Colonic mucosa (tissue), 4 donors: ENCODE results near the gene DNAAF6. TPM values are rescaled to one million over a fixed set of nuclear protein-coding genes. Genes with fewer than 3 reads are reported as not detected.
"Not testable (repeated sequence)": the region's sequence is repeated elsewhere in the genome, so short reads cannot be mapped to it uniquely, and the experiment has no call there.

Experiments
- DNase-seq: peaks from one replicate; pipeline ENCODE4 v3.0.0-alpha.2; 2020
- H3K27ac ChIP-seq: fragments of 200-600 bp; one replicate; pipeline ENCODE4 v1.8.0; 2021
- H3K27me3 ChIP-seq: fragments of 200-600 bp; one replicate; pipeline ENCODE4 v1.8.0; 2021
- H3K36me3 ChIP-seq: fragments of 200-600 bp; one replicate; pipeline ENCODE4 v1.8.0; 2021
- H3K4me1 ChIP-seq: fragments of 200-600 bp; one replicate; pipeline ENCODE4 v1.8.0; 2021; ENCODE audit warnings: mild to moderate bottlenecking
- H3K4me3 ChIP-seq: fragments of 200-600 bp; one replicate; pipeline ENCODE4 v1.8.0; 2021
- H3K9ac ChIP-seq, 2 donors: one replicate each; pipeline ENCODE4 v1.7.0; 2013; ENCODE audit warnings: control low read depth in 2 of 2, low read depth in 2 of 2, low read length in 2 of 2
- H3K9me3 ChIP-seq: fragments of 200-600 bp; one replicate; pipeline ENCODE4 v1.8.0; 2021
- intact Hi-C: fragments of 100-400 bp; cut with DNase I; formaldehyde crosslinking; loops from one replicate; pipeline ENCODE4 v1.14.1; 2022
- total RNA-seq, 2 donors: library from RNA; stranded (reverse); fragmentation: NEBNext Ultra II Directional in 1 of 2; extraction: Animal tissue kit (Norgen Biotek cat#: 25700) in 1 of 2; gene quantifications; one replicate each; pipeline ENCODE4 v1.2.1, GENCODE V29; 2021
- TF ChIP-seq, protein P1 (sequence below): fragments of 200-600 bp; IDR thresholded peaks from one replicate; pipeline ENCODE4 v1.8.0; 2022; ENCODE audit warnings: antibody characterized with exemption, mild to moderate bottlenecking
- donor health status: healthy.
- donor health status: DM: no; HTN: no; CAD: no.
- donor health status: DM: no; HTN: no; CAD: no.

DNAAF6 gene
- total RNA-seq, 2 donors from 2014 or later: not detected

DNA sequence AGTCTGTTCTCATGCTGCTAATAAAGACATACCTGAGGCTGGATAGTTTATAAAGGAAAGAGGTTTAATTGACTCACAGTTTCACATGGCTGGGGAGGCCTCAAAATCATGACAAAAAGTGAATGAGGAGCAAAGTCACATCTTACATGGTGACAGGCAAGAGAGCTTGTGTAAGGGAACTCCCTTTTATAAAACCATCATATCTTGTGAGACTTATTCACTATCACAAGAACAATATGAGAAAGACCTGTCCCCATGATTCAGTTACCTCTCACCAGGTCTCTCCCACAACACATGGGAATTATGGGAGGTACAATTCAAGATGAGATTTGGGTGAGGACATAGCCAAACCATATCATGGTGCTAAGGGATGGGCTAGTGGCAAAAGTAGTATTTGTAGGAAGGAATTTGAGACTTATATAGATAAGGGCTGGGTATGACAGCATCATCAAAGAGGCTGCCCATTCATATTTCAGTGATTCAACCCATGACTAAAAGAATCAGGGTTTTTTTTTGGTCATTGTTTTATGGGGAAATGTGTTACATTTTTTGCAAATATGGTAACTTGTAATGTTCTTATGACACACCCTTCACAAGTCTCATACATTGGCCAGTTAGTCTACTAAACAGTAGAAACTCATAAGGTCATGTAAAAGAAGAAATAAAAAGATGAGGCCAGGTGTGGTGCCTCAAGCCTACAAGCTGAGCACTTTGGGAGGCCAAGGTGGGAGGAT is 34.9 kb upstream of the DNAAF6 start:
- intact Hi-C loops: no loop called here
- DNase-seq: no peak
- no peaks in the 10 kb centered on the region for H3K4me1 ChIP-seq
- TF ChIP-seq, protein P1, sequence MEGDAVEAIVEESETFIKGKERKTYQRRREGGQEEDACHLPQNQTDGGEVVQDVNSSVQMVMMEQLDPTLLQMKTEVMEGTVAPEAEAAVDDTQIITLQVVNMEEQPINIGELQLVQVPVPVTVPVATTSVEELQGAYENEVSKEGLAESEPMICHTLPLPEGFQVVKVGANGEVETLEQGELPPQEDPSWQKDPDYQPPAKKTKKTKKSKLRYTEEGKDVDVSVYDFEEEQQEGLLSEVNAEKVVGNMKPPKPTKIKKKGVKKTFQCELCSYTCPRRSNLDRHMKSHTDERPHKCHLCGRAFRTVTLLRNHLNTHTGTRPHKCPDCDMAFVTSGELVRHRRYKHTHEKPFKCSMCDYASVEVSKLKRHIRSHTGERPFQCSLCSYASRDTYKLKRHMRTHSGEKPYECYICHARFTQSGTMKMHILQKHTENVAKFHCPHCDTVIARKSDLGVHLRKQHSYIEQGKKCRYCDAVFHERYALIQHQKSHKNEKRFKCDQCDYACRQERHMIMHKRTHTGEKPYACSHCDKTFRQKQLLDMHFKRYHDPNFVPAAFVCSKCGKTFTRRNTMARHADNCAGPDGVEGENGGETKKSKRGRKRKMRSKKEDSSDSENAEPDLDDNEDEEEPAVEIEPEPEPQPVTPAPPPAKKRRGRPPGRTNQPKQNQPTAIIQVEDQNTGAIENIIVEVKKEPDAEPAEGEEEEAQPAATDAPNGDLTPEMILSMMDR: no peak
- no peaks in the 10 kb centered on the region for H3K27me3 ChIP-seq
- no peak overlapping the region for H3K4me3 ChIP-seq
- H3K36me3 ChIP-seq: no peaks in the 10 kb centered on the region
- H3K27ac ChIP-seq: no peak overlapping the region
- no peak overlapping the region for H3K9ac ChIP-seq
- no peaks in the 10 kb centered on the region for H3K9me3 ChIP-seq

DNA sequence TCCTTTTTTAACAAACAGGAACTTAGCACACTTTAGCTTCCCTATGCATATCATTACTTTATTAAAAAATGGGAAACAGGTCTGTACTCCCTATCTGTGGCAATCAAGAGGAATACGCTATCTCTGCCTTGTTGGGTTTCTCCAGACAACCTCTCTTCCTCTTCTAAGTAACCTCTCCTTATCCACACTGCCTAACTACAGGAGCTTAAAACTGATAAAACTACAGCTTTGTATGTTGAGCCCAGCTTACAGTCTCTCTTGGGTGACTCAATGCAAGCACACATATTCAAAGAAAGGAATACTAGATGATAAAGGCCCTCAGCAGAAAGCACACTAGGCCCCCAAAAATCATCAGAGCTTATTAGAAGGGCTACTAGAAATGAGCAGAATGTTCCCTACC is 9.1 kb upstream of the DNAAF6 start:
- no peak overlapping the region for H3K4me3 ChIP-seq
- TF ChIP-seq, protein P1: no peak
- no peaks in the 10 kb centered on the region for H3K36me3 ChIP-seq
- intact Hi-C loops: no loop called here
- no peaks in the 10 kb centered on the region for H3K4me1 ChIP-seq
- H3K27ac ChIP-seq: no peak overlapping the region
- no peak overlapping the region for H3K9ac ChIP-seq
- no peak for DNase-seq
- no peaks in the 10 kb centered on the region for H3K9me3 ChIP-seq
- H3K27me3 ChIP-seq: no peaks in the 10 kb centered on the region

DNA sequence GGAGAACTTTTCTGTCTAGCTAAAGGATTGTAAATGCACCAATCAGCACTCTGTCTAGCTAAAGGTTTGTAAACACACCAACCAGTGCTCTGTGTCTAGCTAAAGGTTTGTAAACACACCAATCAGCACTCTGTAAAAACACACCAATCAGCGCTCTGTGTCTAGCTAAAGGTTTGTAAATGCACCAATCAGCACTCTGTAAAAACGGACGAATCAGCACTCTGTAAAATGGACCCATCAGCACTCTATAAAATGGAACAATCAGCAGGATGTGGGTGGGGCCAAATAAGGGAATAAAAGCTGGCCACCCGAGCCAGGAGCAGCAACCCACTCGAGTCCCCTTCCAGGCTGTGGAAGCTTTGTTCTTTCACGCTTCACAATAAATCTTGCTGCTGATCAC is 8.3 kb upstream of the DNAAF6 start:
- H3K36me3 ChIP-seq, H3K4me1 ChIP-seq, H3K4me3 ChIP-seq, H3K27me3 ChIP-seq, H3K9ac ChIP-seq, H3K9me3 ChIP-seq, DNase-seq, intact Hi-C loops, H3K27ac ChIP-seq: not testable (repeated sequence)

DNA sequence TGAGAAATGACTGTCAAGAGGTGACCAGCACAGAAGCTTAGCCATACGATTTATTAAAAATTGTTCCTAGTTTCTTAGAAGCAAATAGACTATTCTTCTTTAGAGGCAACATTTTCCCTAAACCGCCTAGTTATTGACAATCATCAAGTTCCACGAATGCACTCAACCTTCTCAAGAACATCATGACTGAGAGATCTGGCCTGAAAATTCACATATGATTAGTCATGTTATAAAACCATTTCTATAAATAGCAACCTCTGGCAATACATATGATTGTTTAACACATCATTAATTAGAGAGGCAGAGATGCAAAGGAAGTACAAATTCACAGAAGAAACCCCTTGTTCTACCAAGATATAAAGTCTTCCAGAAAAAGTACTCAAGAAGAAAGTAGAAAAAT is 6.9 kb upstream of the DNAAF6 start:
- no peak for DNase-seq
- Histone ChIP-seq H3K9me3 (no peaks in the 10 kb centered on the region), H3K4me3 (no peak overlapping the region), H3K4me1 (no peaks in the 10 kb centered on the region), H3K27me3 (no peaks in the 10 kb centered on the region), H3K27ac (no peak overlapping the region), H3K36me3 (no peaks in the 10 kb centered on the region), H3K9ac (no peak overlapping the region)
- intact Hi-C loops: no loop called here
- TF ChIP-seq, protein P1: no peak

DNA sequence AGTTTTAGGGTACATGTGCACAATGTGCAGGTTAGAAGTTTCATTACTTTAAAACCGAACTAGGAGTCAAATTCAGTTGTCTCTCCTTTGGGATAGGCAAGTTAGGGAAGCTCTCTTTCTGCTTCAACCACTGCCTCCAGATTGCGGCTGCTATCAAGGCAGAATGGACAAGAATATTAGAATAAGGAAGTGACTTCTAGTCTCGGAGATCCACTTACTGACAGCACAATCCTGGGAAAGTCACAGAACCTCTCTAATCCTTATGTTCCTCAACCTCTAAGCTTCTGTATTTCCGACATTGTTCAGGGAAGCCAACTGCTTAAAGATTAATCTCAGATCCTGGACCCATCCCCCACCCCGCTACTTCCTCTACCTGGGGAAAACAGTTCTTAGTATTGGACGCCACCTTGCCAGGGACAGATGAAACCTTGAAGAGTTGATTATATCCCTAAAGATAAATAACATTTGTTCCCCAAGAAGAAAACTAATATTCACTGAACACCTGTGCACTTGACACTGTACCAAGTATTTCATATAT is 2.3 kb upstream of the DNAAF6 start:
- Histone ChIP-seq H3K9ac (no peak overlapping the region), H3K27me3 (no peaks in the 10 kb centered on the region), H3K36me3 (no peaks in the 10 kb centered on the region), H3K4me1 (no peaks in the 10 kb centered on the region), H3K9me3 (no peaks in the 10 kb centered on the region), H3K4me3 (no peak overlapping the region), H3K27ac (no peak overlapping the region)
- intact Hi-C loops: no loop called here
- TF ChIP-seq, protein P1: no peak
- peak; percentile 63 for DNase-seq

DNA sequence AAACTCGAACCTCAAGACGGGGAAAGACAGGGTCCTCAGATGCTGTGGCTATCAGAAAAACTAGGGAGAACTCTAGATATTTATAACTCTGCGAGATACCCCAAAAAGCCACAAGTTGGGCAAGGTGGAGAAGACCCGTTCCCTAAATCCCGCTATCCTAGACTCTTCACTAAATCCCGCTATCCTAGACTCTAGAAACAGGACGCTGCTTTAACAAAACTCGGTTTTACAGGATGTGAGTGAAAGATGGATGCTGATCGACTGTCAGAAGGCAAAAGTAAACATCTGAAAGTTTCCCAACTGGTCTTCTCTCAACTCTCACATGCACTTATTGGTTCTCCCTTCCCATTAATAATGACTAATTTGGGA is 270 bp downstream of the DNAAF6 start:
- intact Hi-C loops: no loop called here
- Histone ChIP-seq H3K4me3 (no peak overlapping the region), H3K4me1 (no peaks in the 10 kb centered on the region), H3K9ac (no peak overlapping the region), H3K9me3 (no peaks in the 10 kb centered on the region), H3K27ac (no peak overlapping the region), H3K36me3 (no peaks in the 10 kb centered on the region), H3K27me3 (no peaks in the 10 kb centered on the region)
- TF ChIP-seq, protein P1: no peak
- DNase-seq: no peak
